ENCODE data around the gene RNF103. TPM values are rescaled to one million over a fixed set of nuclear protein-coding genes. Genes with fewer than 3 reads are reported as not detected.

Gene RNF103
- total and polyA plus RNA-seq, 2 of the 8 experiments (the other 6 are each of a cell fraction or from before 2014, with no cell fraction given), result 3.3 to 7.4 TPM

DNA sequence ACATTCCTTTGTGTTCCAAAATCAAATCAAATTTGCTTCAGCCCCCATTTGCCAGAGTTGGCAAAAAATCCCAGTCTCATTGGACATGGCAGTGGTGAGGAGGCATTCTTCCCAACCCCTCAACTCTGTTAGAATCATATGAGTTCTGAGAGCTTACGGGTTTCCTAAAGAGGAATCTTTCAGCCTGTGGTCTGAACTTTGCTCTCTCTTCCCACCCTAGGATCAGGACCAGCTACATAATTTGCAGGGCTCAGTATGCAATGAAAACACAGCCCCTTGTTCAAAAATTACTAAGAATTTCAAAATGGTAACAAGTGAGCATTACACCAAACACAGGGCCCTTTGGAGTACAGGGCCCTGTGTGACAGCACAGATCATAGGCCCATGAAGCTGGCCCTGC lies 49.3 kb upstream of the RNF103 start:
- H3K4me1 ChIP-seq (replicated peaks in 1 of 4; ENCODE audit: control insufficient read depth in 3 of 4, insufficient read depth in 4 of 4, low read length in 3 of 4), result no peaks in the 10 kb centered on the region
- no peaks in the 10 kb centered on the region for H3K79me1 ChIP-seq (ENCODE audit: low read depth, low read length)
- H3K79me2 ChIP-seq (ENCODE audit: control insufficient read depth in 1 of 2, insufficient read depth in 2 of 2, low read length in 2 of 2), result no peaks in the 10 kb centered on the region
- TF ChIP-seq ASH2L (IDR thresholded peaks at IDR 0.05; ENCODE audit: low read length), result no peak
- FAIRE-seq (no peak), DNase-seq (ENCODE audit: low read depth in 1 of 2, low spot score in 2 of 2) (no peak)
- H4K5ac ChIP-seq (ENCODE audit: insufficient read length, low read depth, low read length), result no peak overlapping the region
- no peaks in the 10 kb centered on the region for H4K20me1 ChIP-seq (replicated peaks in 1 of 2; ENCODE audit: control insufficient read depth in 1 of 2, insufficient read depth in 2 of 2, low read length in 2 of 2)
- no peak overlapping the region for H2AK5ac ChIP-seq (ENCODE audit: low read depth, low read length)
- no peak overlapping the region for H3K18ac ChIP-seq (ENCODE audit: extremely low read depth, low read length)
- no peak overlapping the region for H3K23ac ChIP-seq (ENCODE audit: insufficient read length)
- no peak overlapping the region for H2AFZ ChIP-seq (ENCODE audit: low read length)
- no peak overlapping the region for H4K8ac ChIP-seq (ENCODE audit: extremely low read depth, insufficient read depth, low read length)
- no peak overlapping the region for H3K27ac ChIP-seq (ENCODE audit: low read depth, low read length)
- H3K14ac ChIP-seq (ENCODE audit: insufficient read length), result no peak overlapping the region
- H3K4ac ChIP-seq (replicated peaks; ENCODE audit: insufficient read length, low read depth, low read length), result no peak overlapping the region
- no peaks in the 10 kb centered on the region for H3K9me3 ChIP-seq (ENCODE audit: insufficient read depth in 2 of 2, low read depth in 1 of 2, low read length in 1 of 2)
- no peaks in the 10 kb centered on the region for H3K36me3 ChIP-seq (ENCODE audit: control insufficient read depth in 2 of 4, insufficient read depth in 4 of 4, low read length in 3 of 4)
- no peak overlapping the region for H3K56ac ChIP-seq (replicated peaks; ENCODE audit: insufficient read length, low read depth, low read length)
- ChIA-PET POLR2A (ENCODE audit: partially characterized antibody) (no interaction called here), CTCF (ENCODE audit: partially characterized antibody) (no interaction called here)
- H2BK5ac ChIP-seq (ENCODE audit: low read depth, low read length), result no peak overlapping the region
- no peaks in the 10 kb centered on the region for H3K27me3 ChIP-seq (replicated peaks in 1 of 4; ENCODE audit: control insufficient read depth in 3 of 4, extremely low read depth in 1 of 4, insufficient read depth in 3 of 4, low read length in 3 of 4)
- H3K23me2 ChIP-seq (ENCODE audit: low read depth, low read length), result no peaks in the 10 kb centered on the region
- no peak overlapping the region for H2BK15ac ChIP-seq (ENCODE audit: low read length)
- H3K4me2 ChIP-seq (ENCODE audit: insufficient read depth in 1 of 2, low read depth in 2 of 2, low read length in 2 of 2), result no peak overlapping the region
- no peak overlapping the region for H2BK20ac ChIP-seq (ENCODE audit: low read length)
- H4K91ac ChIP-seq (replicated peaks; ENCODE audit: insufficient read length, low read length), result no peak overlapping the region
- 67% methylated on average over 1 of the region's 1 CpG; no CpG with 5 or more reads in 1 of the 2 experiments for WGBS, 2 experiments (ENCODE audit: extremely low coverage in 1 of 2, insufficient coverage in 1 of 2, insufficient read length in 1 of 2, insufficient replicate concordance in 2 of 2, low coverage in 1 of 2, low lambda C conversion rate in 2 of 2, missing lambda C conversion rate in 1 of 2)
- H2BK120ac ChIP-seq (replicated peaks; ENCODE audit: low read depth, low read length), result no peak overlapping the region
- no peak overlapping the region for H2BK12ac ChIP-seq (ENCODE audit: low read depth, low read length)
- H3K4me3 ChIP-seq (ENCODE audit: extremely low read depth in 1 of 4, insufficient read depth in 2 of 4, low read depth in 3 of 4, low read length in 4 of 4), result no peak overlapping the region
- H3K9ac ChIP-seq (replicated peaks in 1 of 4; ENCODE audit: extremely low read depth in 1 of 4, low read depth in 3 of 4, low read length in 3 of 4), result no peak overlapping the region

Measured in H1 (cell line).